HG03097 (cell line): ENCODE measurements around the gene C16orf95.

Experiments
- ATAC-seq: cut with Tn5 transposase; IDR thresholded peaks from one replicate; pipeline ENCODE4 v1.9.1; 2021; ENCODE audit not compliant: unreplicated experiment, low FRiP score

C16orf95 gene

GRCh38 chr16:87319997-87320491 is 2.9 kb upstream of the C16orf95 start:
- no peak for ATAC-seq

GRCh38 chr16:87319011-87319410 is 1.8 kb upstream of the C16orf95 start:
- ATAC-seq = no peak

DNA sequence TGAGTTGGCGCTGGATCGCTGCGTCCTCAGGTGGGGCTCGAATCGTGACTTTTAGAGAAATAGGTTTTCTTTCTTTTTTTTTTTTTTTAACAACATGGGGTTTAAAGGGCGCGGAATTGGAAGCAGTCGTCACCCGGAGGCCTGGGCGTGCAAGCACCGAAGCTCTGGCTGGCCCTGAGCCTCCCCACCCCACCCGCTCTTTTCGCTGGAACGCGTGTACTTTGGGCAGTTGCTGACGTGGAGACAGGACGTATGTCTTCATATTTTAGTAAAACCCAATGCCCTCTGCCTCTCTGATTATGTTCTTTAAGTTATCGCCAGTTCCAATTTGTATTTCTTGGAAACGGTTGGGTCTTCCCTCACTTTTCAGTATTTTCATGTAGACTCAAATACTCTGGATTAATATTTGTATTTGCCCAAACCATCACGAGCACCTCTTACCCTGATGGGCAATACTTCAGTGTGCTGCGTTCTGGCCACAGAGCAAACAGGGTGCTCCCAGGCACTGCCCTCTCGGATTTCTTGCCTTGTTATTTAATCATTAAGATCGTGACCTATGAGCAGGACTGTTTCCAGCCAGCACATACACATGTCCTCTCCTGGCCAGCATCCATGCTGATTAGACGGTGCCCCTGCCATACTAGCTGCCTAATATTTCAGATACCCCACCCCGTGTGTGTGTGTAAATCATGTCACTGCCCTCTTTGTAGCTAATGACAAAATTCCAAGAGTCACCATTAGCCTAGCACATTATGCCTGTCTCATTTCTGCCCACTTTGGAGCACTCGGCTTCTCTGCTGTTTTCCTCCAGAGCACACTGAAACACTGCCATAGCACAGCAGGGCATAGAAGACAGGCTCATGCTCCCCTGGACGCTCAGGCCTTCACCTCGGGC is 805 bp upstream of the C16orf95 start:
- peak; percentile 20 for ATAC-seq

DNA sequence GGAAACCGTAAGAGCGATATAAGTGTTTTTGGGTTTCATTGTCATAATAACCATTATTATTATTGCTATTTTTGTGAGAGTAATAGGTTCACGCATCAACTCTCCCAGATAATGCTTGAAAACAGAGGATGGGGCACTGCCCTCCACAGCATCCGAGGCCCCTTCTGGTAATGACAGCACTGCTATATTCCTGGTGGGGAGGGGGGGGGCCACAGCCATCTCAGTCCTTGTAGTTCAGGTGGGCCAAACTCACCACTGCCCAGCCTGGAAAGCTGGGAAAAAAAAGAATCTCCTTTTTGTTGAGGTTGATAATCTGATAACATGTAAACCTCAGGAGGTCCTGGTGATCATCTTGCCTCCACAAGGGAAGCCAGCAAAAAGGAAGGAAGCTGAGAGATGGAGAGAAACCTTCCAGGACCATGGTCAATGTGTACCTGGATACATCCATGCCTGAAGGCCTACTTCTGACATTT is 706 bp downstream of the C16orf95 start:
- ATAC-seq = no peak

GRCh38 chr16:87314990-87315420 is 2.2 kb downstream of the C16orf95 start:
- no peak for ATAC-seq

- no peak for ATAC-seq
These were observed 5.2 kb downstream of the C16orf95 start for GRCh38 chr16:87312008-87312407.

GRCh38 chr16:87311387-87311786 is 5.8 kb downstream of the C16orf95 start:
- no peak for ATAC-seq

GRCh38 chr16:87310610-87311009 is 6.6 kb downstream of the C16orf95 start:
- no peak for ATAC-seq

DNA sequence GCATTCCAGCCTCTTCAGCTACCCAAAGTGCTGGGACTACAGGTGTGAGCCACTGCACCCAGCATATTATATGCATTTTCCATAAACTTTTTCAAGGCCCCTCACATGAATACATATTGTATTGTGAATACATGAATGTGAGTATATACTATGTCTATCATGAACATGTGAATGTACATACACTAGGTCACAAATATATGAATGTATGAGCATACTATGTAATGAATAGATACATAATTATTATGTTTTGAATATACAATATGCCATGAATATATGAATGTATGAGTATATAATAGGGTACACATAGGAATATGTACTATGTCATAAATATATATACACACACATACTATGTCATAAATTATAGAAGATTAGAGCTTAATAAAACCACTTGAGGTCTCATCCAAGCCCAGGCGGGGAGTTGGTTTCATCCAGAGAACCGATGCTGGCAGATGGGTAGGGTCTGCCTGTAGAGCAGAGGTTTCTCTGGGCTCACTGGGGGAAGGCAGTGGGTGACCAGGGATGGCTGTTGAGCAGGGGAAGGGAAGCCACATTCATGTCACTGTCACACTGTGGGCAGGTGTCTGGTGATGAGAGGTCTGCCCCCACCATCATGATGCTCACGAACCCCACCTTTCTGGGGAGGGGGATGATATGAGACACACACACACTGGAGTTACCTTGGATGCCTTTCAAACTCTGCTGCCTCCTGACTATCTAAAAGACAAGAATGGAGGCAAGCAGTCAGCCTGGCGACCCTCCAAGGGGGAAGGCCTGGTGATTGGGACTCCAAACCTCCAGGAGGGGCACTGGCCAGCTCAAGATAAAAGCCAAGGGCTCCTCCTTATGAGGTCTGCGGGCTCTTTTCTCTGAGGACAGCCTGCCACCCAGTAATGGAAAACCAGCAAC is 7.3 kb downstream of the C16orf95 start:
- no peak for ATAC-seq

GRCh38 chr16:87308826-87309225 is 8.4 kb downstream of the C16orf95 start:
- no peak for ATAC-seq

GRCh38 chr16:87306516-87306915 is 10.7 kb downstream of the C16orf95 start:
- ATAC-seq = no peak

- ATAC-seq = no peak
These were observed 11.4 kb downstream of the C16orf95 start for GRCh38 chr16:87305505-87306391.

GRCh38 chr16:87304951-87305350 is 12.2 kb downstream of the C16orf95 start:
- no peak for ATAC-seq

GRCh38 chr16:87303962-87304521 is 13.2 kb downstream of the C16orf95 start:
- no peak for ATAC-seq

GRCh38 chr16:87303431-87303930 is 13.7 kb downstream of the C16orf95 start:
- ATAC-seq = no peak

- ATAC-seq = no peak
These were observed 18.2 kb downstream of the C16orf95 start for GRCh38 chr16:87298857-87299465.

- ATAC-seq = no peak
These were observed 19.1 kb downstream of the C16orf95 start for GRCh38 chr16:87297918-87298631.

DNA sequence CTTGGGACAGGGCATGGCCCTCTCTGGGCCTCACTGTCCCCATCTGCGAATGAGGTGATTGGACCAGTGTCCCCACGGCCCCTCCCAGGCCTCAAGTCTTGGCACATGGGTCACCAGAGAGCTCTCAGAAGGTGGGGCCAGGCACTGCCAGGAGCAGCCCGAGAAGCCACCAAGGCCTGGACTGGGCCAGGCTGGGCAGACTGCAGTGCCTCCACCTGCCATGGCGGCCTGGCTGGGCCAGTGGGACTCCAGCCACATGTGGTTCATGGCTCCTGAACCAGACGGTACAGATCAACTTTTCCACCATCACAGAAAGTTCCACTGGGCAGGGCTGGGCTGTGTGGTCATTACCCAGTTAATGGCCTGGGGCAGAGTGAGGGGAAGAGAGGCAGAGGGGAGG is 19.8 kb downstream of the C16orf95 start:
- no peak for ATAC-seq
